HCT116 (cell line): ENCODE measurements around the gene IL12B.

Experiments used
- EZH2 ChIP-seq: fragments of 200-600 bp; sonication (generic); IDR thresholded peaks from 2 replicates; pipeline ENCODE4 v1.6.1; 2017; ENCODE audit warnings: antibody characterized with exemption, mixed run types
- EZH2phosphoT487 ChIP-seq: fragments of 200-600 bp; IDR thresholded peaks from 2 replicates; pipeline ENCODE4 v1.6.1; 2018; ENCODE audit warnings: antibody characterized with exemption, borderline replicate concordance
- JUND ChIP-seq: IDR thresholded peaks from 2 replicates; pipeline ENCODE4 v1.6.1; 2012
- POLR2A ChIP-seq: IDR thresholded peaks from 2 replicates; pipeline ENCODE4 v1.7.0; 2011; ENCODE audit warnings: borderline replicate concordance; ENCODE audit not compliant: insufficient read depth, insufficient read length; ENCODE audit errors: extremely low read depth
- POLR2AphosphoS5 ChIP-seq: IDR thresholded peaks from 2 replicates; pipeline ENCODE4 v1.6.1; 2011; ENCODE audit warnings: mild to moderate bottlenecking, low read depth, low read length, moderate library complexity
- TF ChIP-seq, protein P1 (sequence below), 3 experiments: fragments of 200-600 bp in 1 of 3; sonication (generic) in 1 of 3; IDR thresholded peaks in 2 of 3; conservative IDR thresholded peaks in 1 of 3; 2 replicates each; pipeline ENCODE4 v1.5.1; 2012 to 2017; ENCODE audit warnings: low read depth in 2 of 3, low read length in 2 of 3, antibody characterized with exemption in 1 of 3, borderline replicate concordance in 1 of 3, control low read depth in 1 of 3, mild to moderate bottlenecking in 1 of 3, mixed read lengths in 1 of 3, mixed run types in 1 of 3, moderate library complexity in 1 of 3; ENCODE audit not compliant: insufficient read depth in 1 of 3
- TF ChIP-seq, protein P2 (sequence below): IDR thresholded peaks from 2 replicates; pipeline ENCODE4 v1.6.1; 2012; ENCODE audit warnings: low read depth
- TF ChIP-seq, protein P3 (sequence below): IDR thresholded peaks from 2 replicates; pipeline ENCODE4 v1.6.1; 2011; ENCODE audit warnings: mild to moderate bottlenecking, low read length, moderate library complexity; ENCODE audit not compliant: insufficient replicate concordance; ENCODE audit errors: extremely low read depth
- TF ChIP-seq, protein P4 (sequence below): IDR thresholded peaks from 2 replicates; pipeline ENCODE4 v1.6.1; 2012

DNA sequence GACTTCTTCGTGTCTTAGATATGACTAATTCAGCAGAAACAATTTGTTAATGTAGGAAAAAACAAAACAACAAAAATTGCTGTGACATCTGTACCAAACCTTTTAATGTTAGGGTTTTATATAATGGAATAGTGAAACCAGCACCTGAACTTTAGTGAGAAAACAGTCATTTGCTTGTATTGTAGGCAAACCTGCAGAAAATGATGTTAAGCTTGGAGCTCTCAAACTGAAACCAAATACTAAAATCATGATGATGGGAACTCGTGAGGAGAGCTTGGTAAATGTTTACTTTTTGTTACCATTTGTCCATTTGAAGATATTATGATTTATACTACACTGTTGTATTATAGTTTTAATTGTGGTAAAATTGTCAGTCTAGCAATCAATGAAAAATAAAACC lies 60.6 kb downstream of the IL12B start:
- TF ChIP-seq POLR2AphosphoS5 (no peak), EZH2phosphoT487 (no peak), EZH2 (no peak), JUND (no peak), POLR2A (no peak)
- TF ChIP-seq, protein P1, sequence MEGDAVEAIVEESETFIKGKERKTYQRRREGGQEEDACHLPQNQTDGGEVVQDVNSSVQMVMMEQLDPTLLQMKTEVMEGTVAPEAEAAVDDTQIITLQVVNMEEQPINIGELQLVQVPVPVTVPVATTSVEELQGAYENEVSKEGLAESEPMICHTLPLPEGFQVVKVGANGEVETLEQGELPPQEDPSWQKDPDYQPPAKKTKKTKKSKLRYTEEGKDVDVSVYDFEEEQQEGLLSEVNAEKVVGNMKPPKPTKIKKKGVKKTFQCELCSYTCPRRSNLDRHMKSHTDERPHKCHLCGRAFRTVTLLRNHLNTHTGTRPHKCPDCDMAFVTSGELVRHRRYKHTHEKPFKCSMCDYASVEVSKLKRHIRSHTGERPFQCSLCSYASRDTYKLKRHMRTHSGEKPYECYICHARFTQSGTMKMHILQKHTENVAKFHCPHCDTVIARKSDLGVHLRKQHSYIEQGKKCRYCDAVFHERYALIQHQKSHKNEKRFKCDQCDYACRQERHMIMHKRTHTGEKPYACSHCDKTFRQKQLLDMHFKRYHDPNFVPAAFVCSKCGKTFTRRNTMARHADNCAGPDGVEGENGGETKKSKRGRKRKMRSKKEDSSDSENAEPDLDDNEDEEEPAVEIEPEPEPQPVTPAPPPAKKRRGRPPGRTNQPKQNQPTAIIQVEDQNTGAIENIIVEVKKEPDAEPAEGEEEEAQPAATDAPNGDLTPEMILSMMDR (IDR thresholded peaks at IDR 0.05 in 2 of 3, conservative IDR thresholded peaks at IDR 0.05 in 1 of 3; ENCODE audit: borderline replicate concordance in 1 of 3, insufficient read depth in 1 of 3, low read depth in 2 of 3, low read length in 2 of 3): no peak
- TF ChIP-seq, protein P2, sequence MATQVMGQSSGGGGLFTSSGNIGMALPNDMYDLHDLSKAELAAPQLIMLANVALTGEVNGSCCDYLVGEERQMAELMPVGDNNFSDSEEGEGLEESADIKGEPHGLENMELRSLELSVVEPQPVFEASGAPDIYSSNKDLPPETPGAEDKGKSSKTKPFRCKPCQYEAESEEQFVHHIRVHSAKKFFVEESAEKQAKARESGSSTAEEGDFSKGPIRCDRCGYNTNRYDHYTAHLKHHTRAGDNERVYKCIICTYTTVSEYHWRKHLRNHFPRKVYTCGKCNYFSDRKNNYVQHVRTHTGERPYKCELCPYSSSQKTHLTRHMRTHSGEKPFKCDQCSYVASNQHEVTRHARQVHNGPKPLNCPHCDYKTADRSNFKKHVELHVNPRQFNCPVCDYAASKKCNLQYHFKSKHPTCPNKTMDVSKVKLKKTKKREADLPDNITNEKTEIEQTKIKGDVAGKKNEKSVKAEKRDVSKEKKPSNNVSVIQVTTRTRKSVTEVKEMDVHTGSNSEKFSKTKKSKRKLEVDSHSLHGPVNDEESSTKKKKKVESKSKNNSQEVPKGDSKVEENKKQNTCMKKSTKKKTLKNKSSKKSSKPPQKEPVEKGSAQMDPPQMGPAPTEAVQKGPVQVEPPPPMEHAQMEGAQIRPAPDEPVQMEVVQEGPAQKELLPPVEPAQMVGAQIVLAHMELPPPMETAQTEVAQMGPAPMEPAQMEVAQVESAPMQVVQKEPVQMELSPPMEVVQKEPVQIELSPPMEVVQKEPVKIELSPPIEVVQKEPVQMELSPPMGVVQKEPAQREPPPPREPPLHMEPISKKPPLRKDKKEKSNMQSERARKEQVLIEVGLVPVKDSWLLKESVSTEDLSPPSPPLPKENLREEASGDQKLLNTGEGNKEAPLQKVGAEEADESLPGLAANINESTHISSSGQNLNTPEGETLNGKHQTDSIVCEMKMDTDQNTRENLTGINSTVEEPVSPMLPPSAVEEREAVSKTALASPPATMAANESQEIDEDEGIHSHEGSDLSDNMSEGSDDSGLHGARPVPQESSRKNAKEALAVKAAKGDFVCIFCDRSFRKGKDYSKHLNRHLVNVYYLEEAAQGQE: no peak
- TF ChIP-seq, protein P3, sequence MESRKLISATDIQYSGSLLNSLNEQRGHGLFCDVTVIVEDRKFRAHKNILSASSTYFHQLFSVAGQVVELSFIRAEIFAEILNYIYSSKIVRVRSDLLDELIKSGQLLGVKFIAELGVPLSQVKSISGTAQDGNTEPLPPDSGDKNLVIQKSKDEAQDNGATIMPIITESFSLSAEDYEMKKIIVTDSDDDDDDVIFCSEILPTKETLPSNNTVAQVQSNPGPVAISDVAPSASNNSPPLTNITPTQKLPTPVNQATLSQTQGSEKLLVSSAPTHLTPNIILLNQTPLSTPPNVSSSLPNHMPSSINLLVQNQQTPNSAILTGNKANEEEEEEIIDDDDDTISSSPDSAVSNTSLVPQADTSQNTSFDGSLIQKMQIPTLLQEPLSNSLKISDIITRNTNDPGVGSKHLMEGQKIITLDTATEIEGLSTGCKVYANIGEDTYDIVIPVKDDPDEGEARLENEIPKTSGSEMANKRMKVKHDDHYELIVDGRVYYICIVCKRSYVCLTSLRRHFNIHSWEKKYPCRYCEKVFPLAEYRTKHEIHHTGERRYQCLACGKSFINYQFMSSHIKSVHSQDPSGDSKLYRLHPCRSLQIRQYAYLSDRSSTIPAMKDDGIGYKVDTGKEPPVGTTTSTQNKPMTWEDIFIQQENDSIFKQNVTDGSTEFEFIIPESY: no peak
- TF ChIP-seq, protein P4, sequence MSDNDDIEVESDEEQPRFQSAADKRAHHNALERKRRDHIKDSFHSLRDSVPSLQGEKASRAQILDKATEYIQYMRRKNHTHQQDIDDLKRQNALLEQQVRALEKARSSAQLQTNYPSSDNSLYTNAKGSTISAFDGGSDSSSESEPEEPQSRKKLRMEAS: no peak
